NCI-H2107 (cell line): ENCODE measurements around the gene VWA3A.
"Not testable (repeated sequence)": the region's sequence is repeated elsewhere in the genome, so short reads cannot be mapped to it uniquely, and the experiment has no call there.

ENCODE experiments used
- DNase-seq: peaks from one replicate; lab custom pipeline; 2025; lab: John Stamatoyannopoulos, UW

VWA3A gene

GRCh38 chr16:22183901-22184614 is 91.7 kb downstream of the VWA3A start:
- DNase-seq = no peak

DNA sequence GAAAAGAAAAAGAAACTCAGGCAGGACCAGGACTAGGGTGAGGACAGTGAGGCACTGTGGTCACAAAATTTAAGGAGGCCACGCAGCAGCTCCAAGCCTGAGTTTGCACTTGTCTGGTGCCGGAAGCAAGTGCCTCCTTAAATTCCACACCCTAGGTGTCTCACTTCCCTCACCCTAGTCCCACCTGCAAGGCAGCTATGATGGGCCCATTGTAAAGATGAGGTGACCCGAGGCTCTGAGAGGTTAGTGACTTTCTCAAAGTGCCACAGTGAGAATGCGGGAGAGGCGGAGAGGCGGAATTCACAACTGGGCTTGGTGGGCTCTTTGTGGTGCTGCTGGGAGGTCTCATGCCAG is 92.3 kb downstream of the VWA3A start:
- DNase-seq = no peak

DNA sequence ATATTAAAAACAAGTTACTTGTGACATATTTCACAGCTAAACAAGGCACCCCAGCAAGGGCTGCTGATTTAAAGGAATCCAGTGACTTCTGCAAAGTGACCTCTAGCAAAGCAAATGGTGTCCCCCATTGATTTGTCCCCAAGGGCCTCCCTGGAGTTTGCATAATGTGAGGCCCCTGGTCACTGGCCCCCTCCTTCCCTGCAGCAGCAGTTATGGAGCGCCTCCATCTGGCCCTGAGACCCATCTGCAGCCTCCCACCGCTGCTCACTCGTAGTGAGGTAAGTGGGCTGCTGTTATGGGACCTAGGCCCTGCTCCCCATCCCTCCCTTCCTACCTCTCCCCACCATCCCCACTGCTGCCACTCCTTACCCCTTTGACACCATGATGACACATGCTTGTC is 94.2 kb downstream of the VWA3A start:
- DNase-seq = no peak

DNA sequence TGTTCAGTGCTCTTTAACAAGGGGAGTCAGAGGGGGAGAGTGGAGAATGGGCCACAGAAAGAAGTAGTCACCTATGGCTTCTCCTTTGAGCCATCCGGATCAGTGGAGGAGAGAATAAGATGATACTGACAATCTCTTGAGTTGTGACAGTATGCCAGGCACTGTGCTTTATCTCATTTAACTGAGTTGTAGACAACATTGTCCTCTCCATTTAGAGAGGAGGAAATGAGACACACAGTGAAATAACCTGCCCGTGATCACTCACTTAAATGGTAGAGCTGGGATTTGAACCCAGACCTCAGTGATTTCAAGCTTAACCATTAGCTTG is 95.9 kb downstream of the VWA3A start:
- no peak for DNase-seq

DNA sequence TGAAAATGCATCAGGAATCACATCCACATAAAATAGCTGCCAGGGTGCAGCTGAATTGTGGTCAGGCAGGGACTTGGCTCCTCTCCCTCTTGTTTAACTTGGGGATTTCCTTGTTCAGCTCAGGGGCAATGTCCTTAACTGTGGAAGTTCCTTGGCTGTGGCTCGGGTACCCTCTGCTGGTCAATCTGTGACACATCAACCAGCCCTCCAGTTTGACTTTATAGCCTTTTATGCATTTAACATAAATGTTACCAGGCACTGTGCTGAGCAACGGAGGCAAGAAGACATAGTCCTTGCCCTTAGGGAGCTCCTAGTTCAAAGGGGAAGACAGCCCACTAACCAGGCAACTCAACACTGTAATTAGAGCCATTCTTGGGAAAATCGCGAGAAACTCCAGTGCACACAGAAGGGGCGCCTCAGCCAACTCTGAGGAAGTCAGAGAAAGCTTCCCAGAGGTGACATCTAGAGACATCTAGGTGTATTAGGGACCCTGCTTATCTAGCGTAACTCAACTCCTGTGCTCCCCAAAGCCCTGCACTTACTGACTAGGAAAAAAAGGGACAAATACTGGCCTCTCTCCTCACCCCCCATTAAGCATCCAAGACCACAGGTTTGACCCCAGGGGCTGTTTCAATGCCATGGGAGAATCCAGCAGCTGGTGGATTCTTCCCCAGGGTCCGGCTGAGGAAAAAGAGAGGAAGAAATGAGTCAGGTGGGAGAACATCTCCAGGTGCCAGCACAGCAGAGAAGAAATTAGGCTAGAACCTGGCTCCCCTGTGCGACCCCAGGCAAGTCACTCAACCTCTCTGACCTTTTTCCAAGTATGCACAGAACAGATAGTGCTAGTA is 96.5 kb downstream of the VWA3A start:
- peak; percentile 80 for DNase-seq

DNA sequence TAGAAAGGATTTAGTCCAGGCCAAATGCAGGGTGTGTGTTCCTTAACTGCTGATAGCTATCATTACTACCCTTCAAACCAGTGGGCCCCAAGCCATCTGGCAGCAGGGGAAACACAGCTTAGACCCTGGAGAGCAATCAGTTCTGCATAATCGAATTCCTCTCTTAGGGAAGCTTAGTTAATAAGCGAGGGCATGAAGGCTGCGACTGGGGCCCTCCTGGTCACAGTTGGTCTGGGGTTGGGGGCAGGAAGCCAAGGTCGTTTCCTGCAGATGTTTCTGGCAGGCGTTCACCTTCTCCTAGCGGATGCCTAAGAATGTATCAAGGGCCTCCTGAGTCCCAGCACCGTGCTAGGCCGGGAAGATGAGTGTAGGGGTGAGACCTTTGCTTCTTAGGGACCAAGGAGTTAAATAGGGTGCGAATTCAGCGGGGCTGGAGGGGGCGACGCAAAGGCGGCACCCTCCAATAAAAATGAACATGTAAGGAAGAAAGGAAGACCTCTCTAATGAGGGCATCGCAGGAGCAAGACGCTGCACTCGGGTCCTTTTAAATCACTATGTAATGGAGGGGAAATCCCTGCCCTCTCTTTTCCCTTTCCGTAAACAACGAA is 97.2 kb downstream of the VWA3A start:
- DNase-seq = no peak

DNA sequence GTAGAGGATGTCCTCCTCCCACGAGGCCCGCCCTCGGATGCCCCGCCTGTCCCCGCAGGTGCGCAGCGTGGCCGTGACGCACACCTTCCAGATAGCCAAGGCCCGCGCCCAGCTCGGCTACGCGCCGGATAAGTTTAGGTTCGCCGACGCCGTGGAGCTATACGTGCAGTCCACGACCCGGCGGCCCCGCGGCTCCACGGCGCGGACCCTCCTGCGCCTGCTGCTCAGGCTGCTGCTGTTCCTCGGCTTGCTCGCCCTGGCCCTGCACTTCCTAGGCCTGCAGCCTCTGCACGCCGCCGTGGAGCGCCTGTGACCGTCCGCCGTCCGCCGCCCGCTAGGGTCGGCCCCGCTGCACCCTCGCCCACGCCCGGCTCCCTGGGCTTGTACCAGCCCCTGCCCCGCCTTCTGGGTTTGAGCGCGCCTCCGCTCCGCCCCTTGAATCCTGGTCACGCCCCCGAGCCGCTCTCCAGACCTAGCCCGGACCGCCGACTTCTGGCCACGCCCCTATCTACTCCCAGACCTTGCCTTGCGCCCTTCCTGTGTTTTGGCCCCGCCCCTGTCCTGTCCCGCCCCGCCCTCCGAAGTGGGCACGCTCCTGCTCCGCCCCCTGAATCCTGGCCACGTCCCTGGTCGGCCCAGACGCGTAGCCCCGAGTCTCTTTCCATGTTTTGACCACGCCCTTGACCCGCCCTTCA is 97.9 kb downstream of the VWA3A start:
- no peak for DNase-seq

DNA sequence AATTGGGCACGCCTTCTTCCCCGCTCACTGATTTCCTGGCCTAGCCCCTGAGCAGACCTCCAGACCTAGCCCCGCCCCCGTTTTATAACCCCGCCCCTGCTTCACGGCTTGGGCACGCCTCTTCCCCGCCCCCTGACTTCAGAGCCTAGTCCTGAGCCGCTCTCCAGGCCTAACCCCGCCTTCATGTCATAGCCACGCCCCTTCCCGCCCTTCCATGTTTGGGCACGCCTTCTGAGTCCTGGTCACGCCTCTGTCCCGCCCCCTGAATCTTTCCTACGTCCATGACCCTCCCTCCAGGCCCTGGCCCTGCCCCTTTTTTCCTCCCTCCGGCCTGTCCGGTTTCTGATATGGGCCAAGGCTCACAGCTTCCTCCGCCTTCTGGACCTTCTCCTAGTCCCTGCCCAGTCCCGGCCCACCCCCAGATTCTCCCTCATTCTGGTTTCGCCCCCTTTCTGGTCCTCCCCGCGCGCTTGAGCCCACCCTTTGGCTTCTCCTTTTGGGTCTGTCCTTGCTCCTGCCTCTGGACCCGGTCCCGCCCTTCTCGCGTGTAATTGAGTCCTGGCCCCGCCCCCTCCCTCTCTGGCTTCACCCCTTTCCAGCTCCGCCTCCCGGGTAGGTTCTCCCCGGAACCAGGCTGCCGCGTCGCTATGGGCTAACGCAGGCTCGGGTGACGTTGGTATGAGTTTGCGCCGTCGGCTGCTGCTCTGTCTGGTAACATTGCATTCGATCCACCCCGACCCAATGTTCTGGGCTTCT is 98.6 kb downstream of the VWA3A start:
- DNase-seq = peak; percentile 97

- no peak for DNase-seq
Measured at GRCh38 chr16:22191532-22192260, 99.4 kb downstream of the VWA3A start.

DNA sequence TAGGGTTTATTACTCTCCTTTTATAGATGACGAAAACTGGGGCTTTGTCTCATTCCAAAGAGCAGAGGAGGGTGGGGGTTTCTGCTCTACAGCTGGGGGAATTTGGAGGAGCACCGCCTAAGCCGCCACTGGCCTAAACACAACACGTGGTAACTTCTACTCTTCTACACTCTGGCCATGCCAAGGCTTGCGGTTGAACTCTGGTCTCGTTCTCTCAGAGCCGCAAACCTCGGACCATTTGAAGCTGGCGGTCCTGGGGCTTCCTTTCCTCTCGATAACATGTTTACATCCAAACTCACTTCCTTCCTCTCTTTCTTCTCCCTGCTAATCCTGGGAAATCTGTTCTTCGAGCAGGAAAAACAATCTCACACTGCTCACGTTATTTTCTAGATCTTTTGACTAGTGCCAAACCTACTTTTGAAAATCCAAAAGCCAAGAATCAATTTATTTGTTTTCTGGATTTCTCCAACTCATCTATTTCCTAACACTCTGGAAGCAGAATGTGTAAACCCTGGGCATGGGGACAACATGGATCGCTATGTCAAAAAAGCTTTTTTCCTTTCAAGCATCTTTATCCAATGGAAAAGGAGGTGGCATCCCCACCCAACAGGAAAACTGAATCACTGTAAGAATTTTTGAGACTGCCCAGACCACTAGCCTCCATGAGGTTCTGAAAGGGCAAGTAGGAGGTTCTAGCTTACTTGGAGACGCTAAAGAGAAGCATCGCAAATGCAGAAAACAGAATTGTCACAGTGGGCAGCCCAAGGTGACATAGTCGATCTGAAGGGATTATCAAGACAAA is 100.1 kb downstream of the VWA3A start:
- no peak for DNase-seq

DNA sequence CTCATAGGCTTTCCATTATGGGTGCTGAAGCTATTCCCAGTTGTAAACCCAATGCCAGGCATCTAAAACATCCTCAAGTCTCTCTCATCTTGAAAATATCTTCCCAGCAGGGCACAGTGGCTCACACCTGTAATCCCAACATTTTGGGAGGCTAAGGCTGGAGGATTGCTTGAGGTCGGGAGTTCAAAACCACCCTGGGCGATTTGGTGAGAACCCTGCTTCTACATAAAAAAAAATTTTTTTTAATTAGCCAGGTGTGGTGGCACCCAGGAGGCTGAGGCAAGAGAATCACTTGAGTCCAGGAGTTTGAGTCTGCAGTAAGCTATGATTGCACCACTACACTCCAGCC is 100.7 kb downstream of the VWA3A start:
- DNase-seq = no peak

GRCh38 chr16:22194707-22195444 is 102.5 kb downstream of the VWA3A start:
- no peak for DNase-seq

GRCh38 chr16:22195445-22195694 is 103.0 kb downstream of the VWA3A start:
- no peak for DNase-seq

- DNase-seq = peak; percentile 65
Measured at GRCh38 chr16:22195695-22196558, 103.6 kb downstream of the VWA3A start.

- not testable (repeated sequence) for DNase-seq
Measured at GRCh38 chr16:22196559-22197168, 104.3 kb downstream of the VWA3A start.

GRCh38 chr16:22198547-22199293 is 106.4 kb downstream of the VWA3A start:
- no peak for DNase-seq

- DNase-seq = no peak
Measured at GRCh38 chr16:22202261-22202637, 109.9 kb downstream of the VWA3A start.

DNA sequence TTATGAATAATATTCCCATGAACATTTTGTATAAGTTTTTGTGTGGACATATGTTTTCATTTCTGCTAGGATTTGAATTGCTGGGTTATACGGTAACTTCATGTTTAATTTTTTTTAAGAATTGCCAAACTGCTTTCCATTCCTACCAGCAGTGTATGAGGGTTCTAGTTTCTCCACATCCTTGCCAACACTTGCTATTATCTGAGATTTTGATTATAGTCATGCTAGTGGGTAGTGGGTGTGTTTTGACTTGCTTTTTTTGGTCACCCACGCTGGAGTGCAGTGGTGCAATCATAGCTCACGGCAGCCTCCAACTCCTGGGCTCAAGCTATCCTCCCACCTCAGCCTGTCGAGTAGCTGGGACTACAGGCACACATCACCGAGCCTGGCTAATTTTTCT is 110.8 kb downstream of the VWA3A start:
- no peak for DNase-seq
